Renal cortex interstitium (tissue), 11 donors: ENCODE data around the gene CUX1. TPM values are rescaled to one million over a fixed set of nuclear protein-coding genes. Genes with fewer than 3 reads are reported as not detected.
"Not testable (repeated sequence)": the region's sequence is repeated elsewhere in the genome, so short reads cannot be mapped to it uniquely, and the experiment has no call there.

Experiments
- DNase-seq, 11 donors: peaks; one replicate each; pipeline ENCODE4 v3.0.0-alpha.2; 2013; ENCODE audit warnings: low read depth in 9 of 11, low spot score in 4 of 11; ENCODE audit errors: extremely low read depth in 1 of 11
- polyA plus RNA-seq, 3 donors: library from polyadenylated mRNA; unstranded; fragments of 120-200 nt; gene quantifications; one replicate each; pipeline ENCODE4 v1.2.1, GENCODE V29; 2013; ENCODE audit not compliant: insufficient read length in 3 of 3

Gene CUX1
- polyA plus RNA-seq, 3 donors = 93.9 to 103 (median 98.0) TPM

GRCh38 chr7:102210787-102211186 is 393.4 kb downstream of the CUX1 start:
- DNase-seq = no peak

- no peak for DNase-seq
Observed at GRCh38 chr7:102211590-102212550, 394.4 kb downstream of the CUX1 start.

GRCh38 chr7:102214477-102215072 is 397.1 kb downstream of the CUX1 start:
- no peak for DNase-seq

DNA sequence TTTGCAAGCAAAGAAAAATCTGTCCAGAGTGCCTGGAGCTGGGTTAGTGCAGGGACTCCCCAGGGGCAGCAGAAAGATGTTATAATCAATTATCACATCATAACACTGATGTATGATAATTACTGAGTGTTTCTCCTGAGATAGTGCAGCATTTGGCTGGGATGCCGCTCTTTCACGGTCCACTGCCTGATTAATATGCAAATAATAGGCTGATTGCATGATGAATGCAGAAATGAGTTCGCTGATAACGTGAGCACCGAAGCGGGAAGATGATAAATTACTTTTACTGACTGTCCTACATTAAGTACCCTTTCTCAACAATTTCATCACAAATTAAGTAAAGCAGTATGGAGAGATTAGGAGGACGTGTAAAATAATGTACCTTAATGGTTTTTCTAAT is 397.8 kb downstream of the CUX1 start:
- no peak for DNase-seq

DNA sequence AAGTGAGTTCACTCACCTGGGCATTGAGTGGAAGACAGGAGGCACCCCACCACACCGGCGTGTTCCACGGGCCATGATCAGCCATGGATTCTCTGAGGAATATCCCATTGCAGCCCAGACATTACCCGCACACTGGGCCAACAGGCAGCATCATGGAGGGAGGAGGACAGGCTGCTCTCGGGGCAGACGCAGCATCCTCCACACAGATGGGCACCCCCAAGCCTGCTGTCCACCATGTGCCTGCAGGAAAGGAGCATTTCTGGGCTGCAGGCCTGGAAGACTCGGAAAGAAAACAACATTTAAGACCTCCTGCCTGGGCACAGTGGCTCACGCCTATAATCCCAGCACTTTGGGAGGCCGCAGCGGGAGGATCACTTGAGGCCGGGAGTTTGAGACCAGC is 398.3 kb downstream of the CUX1 start:
- DNase-seq = no peak

- DNase-seq = no peak
Observed at GRCh38 chr7:102216573-102217314, 399.3 kb downstream of the CUX1 start.

GRCh38 chr7:102220229-102220850 is 402.9 kb downstream of the CUX1 start:
- no peak for DNase-seq

DNA sequence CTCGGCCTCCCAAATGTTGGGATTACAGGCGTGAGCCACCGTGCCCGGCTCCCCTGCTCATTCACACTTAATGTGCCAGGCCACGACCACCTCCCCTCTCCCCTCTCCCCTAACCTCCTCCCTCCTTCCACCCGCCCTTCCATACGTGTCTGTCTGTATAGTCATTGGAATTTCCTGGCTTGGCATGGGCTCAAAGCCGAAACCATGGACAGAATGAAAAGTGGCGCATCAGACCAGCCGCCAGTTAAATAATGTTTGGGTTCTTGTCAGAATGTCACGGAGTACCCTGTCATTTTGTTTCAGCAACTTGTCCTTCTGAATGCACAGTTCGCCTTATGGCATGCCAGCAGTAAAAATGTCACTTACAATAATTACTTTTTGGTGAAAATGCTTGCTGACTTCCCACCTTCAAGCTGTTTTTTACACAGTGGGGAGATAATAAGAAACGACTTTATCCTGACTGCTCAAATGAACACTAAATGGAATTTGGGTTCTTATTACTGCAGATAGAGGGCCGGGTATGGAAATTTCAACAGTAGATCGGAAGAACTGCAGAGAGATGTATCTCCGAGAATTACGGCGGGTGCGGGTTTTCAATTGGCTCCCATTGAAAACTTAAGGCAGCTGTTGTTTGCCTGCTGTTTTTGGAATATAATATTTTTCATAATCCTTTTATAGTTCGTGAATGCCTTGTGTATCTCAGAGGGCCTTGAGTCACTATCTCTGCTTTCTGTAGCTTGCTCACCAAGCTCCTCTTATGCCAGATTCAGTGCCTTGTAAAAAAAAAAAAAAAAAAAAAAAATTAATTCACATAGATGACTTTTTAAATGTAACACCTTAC is 403.8 kb downstream of the CUX1 start:
- no peak for DNase-seq

DNA sequence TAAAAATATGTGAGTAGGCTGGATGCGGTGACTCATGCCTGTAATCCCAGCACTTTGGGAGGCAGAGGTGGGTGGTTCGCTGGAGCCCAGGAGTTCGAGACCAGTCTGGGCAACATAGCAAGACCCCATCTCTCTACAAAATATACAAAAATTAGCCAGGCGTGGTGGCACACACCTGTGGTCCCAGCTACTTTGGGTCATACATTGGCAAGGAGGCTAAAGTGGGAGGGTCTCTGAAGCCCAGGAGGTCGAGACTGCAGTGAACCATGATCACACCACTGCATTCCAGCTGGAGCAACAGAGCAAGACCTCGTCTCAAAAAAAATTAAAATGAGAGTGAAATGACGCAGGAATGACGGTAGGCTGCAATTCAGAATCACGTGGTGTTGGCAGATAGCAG is 404.5 kb downstream of the CUX1 start:
- no peak for DNase-seq

- no peak for DNase-seq
Observed at GRCh38 chr7:102222445-102222844, 405.0 kb downstream of the CUX1 start.

DNA sequence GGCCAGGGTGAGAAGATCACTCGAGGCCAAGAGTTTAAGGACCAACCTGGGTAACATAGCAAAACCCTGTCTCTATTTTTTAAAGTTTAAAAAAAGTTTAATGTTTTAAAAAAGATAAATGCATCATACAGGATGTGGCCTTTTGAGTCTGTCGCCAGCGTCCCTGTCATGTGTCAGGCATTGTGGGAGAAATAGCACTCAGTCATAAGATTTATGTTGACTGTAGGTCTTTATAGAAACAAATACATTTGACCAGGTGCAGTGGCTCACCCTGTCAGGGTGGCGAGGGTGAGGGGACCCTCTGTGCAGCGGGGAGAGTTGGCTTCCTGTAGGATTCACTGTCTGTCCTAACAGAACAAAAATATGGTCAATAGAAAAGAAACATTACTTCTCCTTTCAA is 405.8 kb downstream of the CUX1 start:
- no peak for DNase-seq

GRCh38 chr7:102225025-102225424 is 407.6 kb downstream of the CUX1 start:
- DNase-seq = no peak

- DNase-seq = no peak
Observed at GRCh38 chr7:102227371-102227770, 409.9 kb downstream of the CUX1 start.

GRCh38 chr7:102228935-102229334 is 411.5 kb downstream of the CUX1 start:
- DNase-seq = no peak

DNA sequence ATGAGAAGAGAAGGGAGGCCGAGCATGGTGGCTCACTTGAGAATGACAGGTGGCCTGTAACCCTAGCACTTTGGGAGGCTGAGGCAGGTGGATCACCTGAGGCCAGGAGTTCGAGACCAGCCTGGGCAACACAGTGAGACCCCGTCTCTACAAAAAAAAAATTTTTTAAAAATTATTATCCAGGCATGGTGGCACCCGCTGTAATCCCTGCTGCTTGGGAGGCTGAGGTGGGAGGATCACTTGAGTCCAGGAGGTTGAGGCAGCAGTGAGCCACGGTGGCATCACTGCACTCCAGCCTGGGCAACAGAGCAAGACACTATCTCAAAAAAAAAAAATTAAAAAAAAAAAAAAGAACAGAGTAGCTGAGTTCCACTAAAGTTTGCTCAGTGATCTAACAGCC is 412.7 kb downstream of the CUX1 start:
- not testable (repeated sequence) for DNase-seq

- DNase-seq = no peak
Observed at GRCh38 chr7:102230593-102230992, 413.2 kb downstream of the CUX1 start.

GRCh38 chr7:102232611-102233286 is 415.3 kb downstream of the CUX1 start:
- no peak for DNase-seq

- no peak for DNase-seq
Observed at GRCh38 chr7:102234131-102234530, 416.7 kb downstream of the CUX1 start.
